ENCODE results near the gene TDRD1. TPM values are rescaled to one million over a fixed set of nuclear protein-coding genes. Genes with fewer than 3 reads are reported as not detected.

TDRD1 gene
- polyA plus RNA-seq, 1 donor from 2014 or later = not detected

DNA sequence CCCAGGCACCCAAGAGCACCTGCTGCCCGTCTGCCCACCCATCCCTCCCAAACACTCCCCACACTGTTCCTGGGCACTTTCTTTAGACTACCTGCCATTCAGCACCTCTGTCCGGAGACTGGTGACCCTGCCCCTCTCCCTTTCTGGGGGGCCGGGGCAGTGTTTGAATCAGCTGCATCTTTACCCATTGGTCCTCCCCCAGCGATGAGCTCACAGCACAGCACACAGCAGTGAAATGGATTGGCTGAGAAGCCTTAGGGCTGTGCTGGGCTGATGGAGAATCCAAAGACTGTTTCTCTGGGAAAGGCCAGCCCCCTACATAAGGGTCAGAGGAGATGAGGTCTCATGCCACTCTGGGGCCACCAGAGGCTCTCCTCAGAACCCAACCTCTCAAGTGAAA lies 100.1 kb downstream of the TDRD1 start:
- H3K9ac ChIP-seq (ENCODE audit: low read length) = no peak overlapping the region
- H3K79me2 ChIP-seq (replicated peaks; ENCODE audit: insufficient read depth, low read length) = no peaks in the 10 kb centered on the region
- no peaks in the 10 kb centered on the region for H3K36me3 ChIP-seq (ENCODE audit: insufficient read depth, low read length)
- H3K4me3 ChIP-seq (ENCODE audit: low read length) = no peak overlapping the region
- H3K9me2 ChIP-seq (ENCODE audit: insufficient read depth, low read length) = no peaks in the 10 kb centered on the region
- no peaks in the 10 kb centered on the region for H4K20me1 ChIP-seq (ENCODE audit: insufficient read depth)
- H3K9me3 ChIP-seq (ENCODE audit: low read length) = no peaks in the 10 kb centered on the region
- no peak overlapping the region for H3K27ac ChIP-seq (ENCODE audit: low read length)
- no peaks in the 10 kb centered on the region for H3F3A ChIP-seq (ENCODE audit: insufficient read depth, low read length, poor library complexity, severe bottlenecking)
- H3K4me2 ChIP-seq (ENCODE audit: low read length) = no peak overlapping the region
- H3K27me3 ChIP-seq (ENCODE audit: insufficient read depth, low read depth, low read length) = no peaks in the 10 kb centered on the region
- no peak overlapping the region for H2AFZ ChIP-seq (ENCODE audit: low read depth, low read length)
- TF ChIP-seq SMC3 (conservative IDR thresholded peaks at IDR 0.05; ENCODE audit: poor library complexity) = no peak
- no peak for TF ChIP-seq TAF1 (IDR thresholded peaks at IDR 0.05; ENCODE audit: low read depth)
- no peak for TF ChIP-seq POLR2AphosphoS5 (IDR thresholded peaks at IDR 0.05)
- no peak for TF ChIP-seq EZH2 (IDR thresholded peaks at IDR 0.05; ENCODE audit: borderline replicate concordance, insufficient read depth, low read length, poor library complexity, severe bottlenecking)
- TF ChIP-seq MXI1 (conservative IDR thresholded peaks at IDR 0.05; ENCODE audit: poor library complexity, severe bottlenecking) = no peak
- TF ChIP-seq EP300 (conservative IDR thresholded peaks at IDR 0.05; ENCODE audit: poor library complexity, severe bottlenecking) = no peak
- TF ChIP-seq, protein P1, sequence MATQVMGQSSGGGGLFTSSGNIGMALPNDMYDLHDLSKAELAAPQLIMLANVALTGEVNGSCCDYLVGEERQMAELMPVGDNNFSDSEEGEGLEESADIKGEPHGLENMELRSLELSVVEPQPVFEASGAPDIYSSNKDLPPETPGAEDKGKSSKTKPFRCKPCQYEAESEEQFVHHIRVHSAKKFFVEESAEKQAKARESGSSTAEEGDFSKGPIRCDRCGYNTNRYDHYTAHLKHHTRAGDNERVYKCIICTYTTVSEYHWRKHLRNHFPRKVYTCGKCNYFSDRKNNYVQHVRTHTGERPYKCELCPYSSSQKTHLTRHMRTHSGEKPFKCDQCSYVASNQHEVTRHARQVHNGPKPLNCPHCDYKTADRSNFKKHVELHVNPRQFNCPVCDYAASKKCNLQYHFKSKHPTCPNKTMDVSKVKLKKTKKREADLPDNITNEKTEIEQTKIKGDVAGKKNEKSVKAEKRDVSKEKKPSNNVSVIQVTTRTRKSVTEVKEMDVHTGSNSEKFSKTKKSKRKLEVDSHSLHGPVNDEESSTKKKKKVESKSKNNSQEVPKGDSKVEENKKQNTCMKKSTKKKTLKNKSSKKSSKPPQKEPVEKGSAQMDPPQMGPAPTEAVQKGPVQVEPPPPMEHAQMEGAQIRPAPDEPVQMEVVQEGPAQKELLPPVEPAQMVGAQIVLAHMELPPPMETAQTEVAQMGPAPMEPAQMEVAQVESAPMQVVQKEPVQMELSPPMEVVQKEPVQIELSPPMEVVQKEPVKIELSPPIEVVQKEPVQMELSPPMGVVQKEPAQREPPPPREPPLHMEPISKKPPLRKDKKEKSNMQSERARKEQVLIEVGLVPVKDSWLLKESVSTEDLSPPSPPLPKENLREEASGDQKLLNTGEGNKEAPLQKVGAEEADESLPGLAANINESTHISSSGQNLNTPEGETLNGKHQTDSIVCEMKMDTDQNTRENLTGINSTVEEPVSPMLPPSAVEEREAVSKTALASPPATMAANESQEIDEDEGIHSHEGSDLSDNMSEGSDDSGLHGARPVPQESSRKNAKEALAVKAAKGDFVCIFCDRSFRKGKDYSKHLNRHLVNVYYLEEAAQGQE (IDR thresholded peaks at IDR 0.05; ENCODE audit: borderline replicate concordance) = no peak
- TF ChIP-seq RAD21 (conservative IDR thresholded peaks at IDR 0.05) = no peak

DNA sequence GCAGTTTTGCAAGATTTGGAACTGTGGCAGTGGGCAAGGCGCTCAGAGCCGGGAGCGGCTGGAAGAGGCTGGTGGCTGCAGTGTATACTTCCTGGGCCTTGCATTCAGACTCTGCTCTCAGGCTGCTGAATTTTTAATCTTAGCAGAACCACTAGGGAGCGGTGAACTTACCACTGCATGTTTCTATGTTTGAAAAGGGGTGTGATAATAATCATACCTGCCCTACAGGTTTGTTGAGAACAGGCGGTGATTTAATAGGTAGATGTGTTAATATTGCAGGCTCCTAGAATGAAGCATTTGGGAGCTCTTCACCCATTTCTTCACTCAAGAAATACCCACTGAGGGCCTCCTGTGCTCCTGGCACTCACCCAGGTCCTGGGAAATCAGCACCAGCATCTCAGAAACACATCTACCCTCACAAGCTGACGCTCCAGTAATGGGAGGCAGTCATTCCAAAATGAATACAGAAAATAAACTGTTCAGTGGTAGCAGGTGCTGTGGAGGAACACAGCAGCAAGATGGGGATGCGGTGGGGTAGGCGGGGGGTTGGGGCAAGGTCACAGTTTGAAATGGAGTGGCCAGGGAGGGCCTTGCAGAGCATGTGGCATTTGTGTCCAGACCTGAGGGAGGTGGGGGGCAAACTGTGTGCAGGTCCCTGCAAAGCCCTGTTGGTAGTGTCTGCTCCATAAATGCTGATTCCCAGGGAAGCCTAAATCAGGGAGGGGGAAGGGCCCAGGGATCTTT lies 100.9 kb downstream of the TDRD1 start:
- no peaks in the 10 kb centered on the region for H3K9me3 ChIP-seq (ENCODE audit: low read length)
- no peaks in the 10 kb centered on the region for H3K79me2 ChIP-seq (replicated peaks; ENCODE audit: insufficient read depth, low read length)
- TF ChIP-seq MXI1 (conservative IDR thresholded peaks at IDR 0.05; ENCODE audit: poor library complexity, severe bottlenecking) (no peak), POLR2AphosphoS5 (IDR thresholded peaks at IDR 0.05) (no peak), RAD21 (conservative IDR thresholded peaks at IDR 0.05) (no peak), EZH2 (IDR thresholded peaks at IDR 0.05; ENCODE audit: borderline replicate concordance, insufficient read depth, low read length, poor library complexity, severe bottlenecking) (no peak)
- TF ChIP-seq, protein P2, sequence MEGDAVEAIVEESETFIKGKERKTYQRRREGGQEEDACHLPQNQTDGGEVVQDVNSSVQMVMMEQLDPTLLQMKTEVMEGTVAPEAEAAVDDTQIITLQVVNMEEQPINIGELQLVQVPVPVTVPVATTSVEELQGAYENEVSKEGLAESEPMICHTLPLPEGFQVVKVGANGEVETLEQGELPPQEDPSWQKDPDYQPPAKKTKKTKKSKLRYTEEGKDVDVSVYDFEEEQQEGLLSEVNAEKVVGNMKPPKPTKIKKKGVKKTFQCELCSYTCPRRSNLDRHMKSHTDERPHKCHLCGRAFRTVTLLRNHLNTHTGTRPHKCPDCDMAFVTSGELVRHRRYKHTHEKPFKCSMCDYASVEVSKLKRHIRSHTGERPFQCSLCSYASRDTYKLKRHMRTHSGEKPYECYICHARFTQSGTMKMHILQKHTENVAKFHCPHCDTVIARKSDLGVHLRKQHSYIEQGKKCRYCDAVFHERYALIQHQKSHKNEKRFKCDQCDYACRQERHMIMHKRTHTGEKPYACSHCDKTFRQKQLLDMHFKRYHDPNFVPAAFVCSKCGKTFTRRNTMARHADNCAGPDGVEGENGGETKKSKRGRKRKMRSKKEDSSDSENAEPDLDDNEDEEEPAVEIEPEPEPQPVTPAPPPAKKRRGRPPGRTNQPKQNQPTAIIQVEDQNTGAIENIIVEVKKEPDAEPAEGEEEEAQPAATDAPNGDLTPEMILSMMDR (IDR thresholded peaks at IDR 0.05; ENCODE audit: poor library complexity, severe bottlenecking) = no peak
- TF ChIP-seq, protein P1 (IDR thresholded peaks at IDR 0.05; ENCODE audit: borderline replicate concordance) = no peak
- H3K27me3 ChIP-seq (ENCODE audit: insufficient read depth, low read depth, low read length) = no peaks in the 10 kb centered on the region
- no peak overlapping the region for H3K27ac ChIP-seq (ENCODE audit: low read length)
- no peak overlapping the region for H2AFZ ChIP-seq (ENCODE audit: low read depth, low read length)
- no peaks in the 10 kb centered on the region for H3F3A ChIP-seq (ENCODE audit: insufficient read depth, low read length, poor library complexity, severe bottlenecking)
- H3K36me3 ChIP-seq (ENCODE audit: insufficient read depth, low read length) = no peaks in the 10 kb centered on the region
- no peak overlapping the region for H3K4me2 ChIP-seq (ENCODE audit: low read length)
- no peaks in the 10 kb centered on the region for H3K9me2 ChIP-seq (ENCODE audit: insufficient read depth, low read length)
- H3K4me3 ChIP-seq (ENCODE audit: low read length) = no peak overlapping the region
- no peaks in the 10 kb centered on the region for H4K20me1 ChIP-seq (ENCODE audit: insufficient read depth)
- no peak overlapping the region for H3K9ac ChIP-seq (ENCODE audit: low read length)
